ENCODE measurements around the gene GPAT2.
"Not testable (repeated sequence)": the region's sequence is repeated elsewhere in the genome, so short reads cannot be mapped to it uniquely, and the experiment has no call there.

DNA sequence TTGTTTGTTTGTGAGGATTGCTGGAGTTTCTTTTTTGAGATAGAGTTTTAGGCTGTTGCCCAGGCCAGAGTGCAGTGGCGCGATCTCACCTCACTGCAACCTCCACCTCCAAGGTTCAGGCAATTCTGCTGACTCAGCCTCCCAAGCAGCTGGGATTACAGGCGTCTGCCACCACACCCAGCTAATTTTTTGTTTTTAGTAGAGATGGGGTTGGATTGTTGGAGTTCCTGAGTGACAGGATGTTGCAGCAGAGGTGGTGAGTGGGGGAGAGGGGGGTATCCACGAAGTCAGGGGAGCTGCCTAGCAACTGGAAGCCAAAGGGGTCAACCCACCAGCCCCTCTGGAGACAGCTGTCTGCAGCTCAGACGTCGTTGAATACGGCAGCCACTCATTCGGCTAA is 35.2 kb upstream of the GPAT2 start:
- TF ChIP-seq FOSL1 (CRISPR knock-in tag; IDR thresholded peaks at IDR 0.05; ENCODE audit: borderline replicate concordance); RXRB (CRISPR knock-in tag; IDR thresholded peaks at IDR 0.05; ENCODE audit: borderline replicate concordance); ZNF577 (CRISPR knock-in tag; IDR thresholded peaks at IDR 0.05; ENCODE audit: borderline replicate concordance, low read depth); SP1 (IDR thresholded peaks at IDR 0.05); SP1 (CRISPR knock-in tag; IDR thresholded peaks at IDR 0.05); CEBPG (CRISPR knock-in tag; IDR thresholded peaks at IDR 0.05); HHEX (CRISPR knock-in tag; IDR thresholded peaks at IDR 0.05); ZNF224 (CRISPR knock-in tag; IDR thresholded peaks at IDR 0.05); TSC22D2 (CRISPR knock-in tag; IDR thresholded peaks at IDR 0.05; ENCODE audit: borderline replicate concordance); SMAD3 (CRISPR knock-in tag; IDR thresholded peaks at IDR 0.05); ESRRA (CRISPR knock-in tag; IDR thresholded peaks at IDR 0.05; ENCODE audit: low read depth); ZSCAN31 (CRISPR knock-in tag; IDR thresholded peaks at IDR 0.05; ENCODE audit: low read depth): not testable (repeated sequence)
- TF ChIP-seq, protein P1, sequence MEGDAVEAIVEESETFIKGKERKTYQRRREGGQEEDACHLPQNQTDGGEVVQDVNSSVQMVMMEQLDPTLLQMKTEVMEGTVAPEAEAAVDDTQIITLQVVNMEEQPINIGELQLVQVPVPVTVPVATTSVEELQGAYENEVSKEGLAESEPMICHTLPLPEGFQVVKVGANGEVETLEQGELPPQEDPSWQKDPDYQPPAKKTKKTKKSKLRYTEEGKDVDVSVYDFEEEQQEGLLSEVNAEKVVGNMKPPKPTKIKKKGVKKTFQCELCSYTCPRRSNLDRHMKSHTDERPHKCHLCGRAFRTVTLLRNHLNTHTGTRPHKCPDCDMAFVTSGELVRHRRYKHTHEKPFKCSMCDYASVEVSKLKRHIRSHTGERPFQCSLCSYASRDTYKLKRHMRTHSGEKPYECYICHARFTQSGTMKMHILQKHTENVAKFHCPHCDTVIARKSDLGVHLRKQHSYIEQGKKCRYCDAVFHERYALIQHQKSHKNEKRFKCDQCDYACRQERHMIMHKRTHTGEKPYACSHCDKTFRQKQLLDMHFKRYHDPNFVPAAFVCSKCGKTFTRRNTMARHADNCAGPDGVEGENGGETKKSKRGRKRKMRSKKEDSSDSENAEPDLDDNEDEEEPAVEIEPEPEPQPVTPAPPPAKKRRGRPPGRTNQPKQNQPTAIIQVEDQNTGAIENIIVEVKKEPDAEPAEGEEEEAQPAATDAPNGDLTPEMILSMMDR (CRISPR knock-in tag; IDR thresholded peaks at IDR 0.05) = not testable (repeated sequence)
- TF ChIP-seq, protein P2, sequence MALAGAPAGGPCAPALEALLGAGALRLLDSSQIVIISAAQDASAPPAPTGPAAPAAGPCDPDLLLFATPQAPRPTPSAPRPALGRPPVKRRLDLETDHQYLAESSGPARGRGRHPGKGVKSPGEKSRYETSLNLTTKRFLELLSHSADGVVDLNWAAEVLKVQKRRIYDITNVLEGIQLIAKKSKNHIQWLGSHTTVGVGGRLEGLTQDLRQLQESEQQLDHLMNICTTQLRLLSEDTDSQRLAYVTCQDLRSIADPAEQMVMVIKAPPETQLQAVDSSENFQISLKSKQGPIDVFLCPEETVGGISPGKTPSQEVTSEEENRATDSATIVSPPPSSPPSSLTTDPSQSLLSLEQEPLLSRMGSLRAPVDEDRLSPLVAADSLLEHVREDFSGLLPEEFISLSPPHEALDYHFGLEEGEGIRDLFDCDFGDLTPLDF (CRISPR knock-in tag; IDR thresholded peaks at IDR 0.05) = not testable (repeated sequence)

Measured in HepG2 (cell line).